Epithelial cell of esophagus (primary cell): Measurements from ENCODE around the gene TAAR8.

ENCODE experiments used
- DNase-seq: peaks from one replicate; pipeline ENCODE4 v3.0.0; 2010; ENCODE audit warnings: low read depth
- H3K4me3 ChIP-seq: 2 replicates; pipeline ENCODE4 v1.5.1; 2011; ENCODE audit warnings: mild to moderate bottlenecking, low read length, control low read depth
- CTCF ChIP-seq: IDR thresholded peaks from 2 replicates; pipeline ENCODE4 v1.5.1; 2011; ENCODE audit warnings: low read depth, mild to moderate bottlenecking, low read length, control low read depth, inconsistent platforms; ENCODE audit not compliant: insufficient read depth; ENCODE audit errors: missing control alignments

TAAR8 gene

DNA sequence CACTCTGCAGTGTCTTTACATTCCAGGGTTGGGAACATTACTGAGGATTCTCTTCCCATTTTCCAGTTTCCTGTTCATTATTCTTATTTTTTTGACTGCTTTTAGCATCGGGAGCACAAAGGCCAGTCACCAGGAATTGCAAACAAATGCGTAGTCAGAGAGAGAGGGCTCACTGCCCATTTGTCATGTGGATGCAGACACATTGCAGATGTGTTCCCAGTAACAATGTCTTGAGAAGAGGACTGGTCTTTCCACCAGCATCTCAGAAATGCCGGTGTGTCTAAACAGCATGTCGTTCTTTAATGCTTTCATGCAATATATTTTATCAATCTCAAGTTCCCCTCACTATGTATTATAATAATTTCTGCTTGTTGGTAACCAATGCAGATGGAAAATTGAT is 16.7 kb downstream of the TAAR8 start:
- no peak for DNase-seq
- no peak overlapping the region for H3K4me3 ChIP-seq
- TF ChIP-seq CTCF = no peak

- DNase-seq = no peak
- no peak for TF ChIP-seq CTCF
- no peak within 1 kb of the TSS for H3K4me3 ChIP-seq
Measured at GRCh38 chr6:132570221-132570777, 17.8 kb downstream of the TAAR8 start, which contains the start of gene TAAR6. TSS of gene TAAR6 (plus strand) at chr6:132570322. CDS start at chr6:132570322, 0 bp downstream.

DNA sequence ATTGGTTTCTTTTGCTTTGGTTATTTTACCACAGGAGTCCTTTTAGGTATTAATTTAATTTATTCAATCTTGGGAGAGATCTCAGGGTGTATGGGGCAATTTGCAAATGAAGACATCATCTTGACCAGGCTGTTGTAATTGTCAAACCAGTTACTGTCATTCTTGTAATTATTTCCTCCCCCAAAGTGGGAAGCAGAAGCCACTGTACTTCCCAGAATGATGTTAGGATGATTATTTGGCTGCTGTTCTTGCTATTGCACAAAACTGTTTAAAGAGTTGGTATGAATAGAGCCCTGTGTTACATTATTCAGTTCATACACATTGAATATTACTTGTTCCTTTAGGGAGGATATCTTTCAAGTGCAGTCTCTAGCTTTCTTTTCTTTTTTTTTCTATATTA is 19.3 kb downstream of the TAAR8 start:
- no peak for DNase-seq
- TF ChIP-seq CTCF = no peak
- no peak overlapping the region for H3K4me3 ChIP-seq

DNA sequence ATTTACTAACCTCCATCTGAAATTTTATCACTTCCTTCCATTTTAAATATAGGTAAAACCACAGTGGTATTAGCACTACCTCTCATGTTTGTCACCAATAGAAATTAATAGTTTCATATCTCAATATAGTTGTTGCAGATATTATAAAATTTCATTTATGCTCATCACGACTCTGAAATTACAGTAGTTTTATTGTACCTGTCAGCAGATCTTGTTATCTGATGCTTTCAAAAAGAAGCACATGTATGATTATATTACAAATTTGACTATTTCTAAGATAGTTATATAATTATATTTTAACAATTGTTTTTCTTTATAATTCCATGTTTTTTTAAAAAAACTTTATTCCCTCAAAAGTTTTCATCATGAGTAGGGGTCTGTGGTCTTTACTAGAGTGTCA is 32.2 kb downstream of the TAAR8 start:
- DNase-seq = no peak
- H3K4me3 ChIP-seq = no peak overlapping the region
- no peak for TF ChIP-seq CTCF

DNA sequence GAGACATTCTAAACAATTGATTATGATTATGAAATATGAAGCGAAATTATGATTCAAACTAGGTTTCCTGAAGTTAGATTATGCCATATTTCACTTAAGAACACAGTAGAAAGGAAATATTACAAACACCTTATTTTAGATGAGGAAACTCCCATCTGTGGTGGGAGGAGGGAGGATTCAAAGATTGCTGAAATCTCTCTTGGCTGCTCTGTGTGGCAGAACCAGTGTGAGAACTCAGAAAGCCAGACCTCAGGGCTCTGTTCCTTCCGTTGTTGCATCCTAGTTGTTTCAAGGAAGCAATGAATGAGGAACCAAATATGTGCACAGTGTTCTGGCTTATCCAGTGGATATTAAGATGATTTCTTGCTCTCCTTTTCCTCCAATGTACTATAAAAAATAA is 35.0 kb downstream of the TAAR8 start:
- no peak for TF ChIP-seq CTCF
- DNase-seq = no peak
- no peak overlapping the region for H3K4me3 ChIP-seq

GRCh38 chr6:132589454-132589853 is 37.0 kb downstream of the TAAR8 start, which contains the start of gene TAAR5:
TSS of gene TAAR5 (minus strand) at chr6:132589741. CDS start at chr6:132589686, 55 bp downstream.
- TF ChIP-seq CTCF = no peak
- DNase-seq = no peak
- no peak within 1 kb of the TSS for H3K4me3 ChIP-seq

DNA sequence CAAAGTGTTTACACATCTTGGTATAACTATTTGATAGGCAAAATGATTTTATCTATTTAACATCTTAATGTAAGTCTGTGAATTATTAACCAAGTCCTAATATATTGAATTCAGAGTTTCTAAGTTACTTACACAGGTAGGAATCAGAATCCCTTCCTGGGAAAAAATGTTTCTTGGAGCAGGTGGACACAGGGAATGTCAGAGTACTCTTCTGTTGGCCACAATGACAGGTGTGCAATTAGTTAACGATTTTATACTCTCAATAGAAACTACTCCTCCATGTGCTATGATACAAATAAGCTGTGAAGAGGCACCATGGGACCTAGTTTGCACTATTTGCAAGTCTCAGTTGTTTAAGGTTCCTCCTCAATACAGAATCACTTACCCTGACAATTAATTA is 37.9 kb downstream of the TAAR8 start:
- H3K4me3 ChIP-seq = no peak overlapping the region
- DNase-seq = no peak
- no peak for TF ChIP-seq CTCF
